GM12878 (cell line): ENCODE results near the gene EFNA2. TPM values are rescaled to one million over a fixed set of nuclear protein-coding genes. Genes with fewer than 3 reads are reported as not detected.

ENCODE experiments used
- ATAC-seq: fragments of 200-7000 bp; cut with Tn5 transposase; 3 replicates; pipeline ENCODE4 v1.9.1; 2020; ENCODE audit warnings: mild to moderate bottlenecking, moderate library complexity
- Bru-seq: library from RNA; stranded (reverse); fragments of 400-500 nt; gene quantifications from one replicate; lab custom pipeline; 2021; lab: Mats Ljungman, UMichigan
- BruChase-seq, 2 experiments: library from RNA; stranded (reverse); fragments of 400-500 nt; gene quantifications; one replicate each; lab custom pipeline; 2021; lab: Mats Ljungman, UMichigan
- BruUV-seq: library from RNA; stranded (reverse); fragments of 400-500 nt; replicated peaks from 2 replicates; lab custom pipeline; 2021; lab: Mats Ljungman, UMichigan
- CTCF ChIA-PET: fragments of 300-600 bp; sonication (Branson Sonifier 250); formaldehyde crosslinking; extraction: SDS; loops from one replicate; lab custom pipeline; 2021; ENCODE audit warnings: inconsistent platforms; lab: Yijun Ruan, JAX
- POLR2A ChIA-PET: fragments of 350-600 bp; formaldehyde crosslinking; extraction: SDS; loops from one replicate; lab custom pipeline; 2021; ENCODE audit warnings: inconsistent platforms; lab: Charles Lee
- RAD21 ChIA-PET: fragments of 300-600 bp; sonication (Branson Sonifier 250); formaldehyde crosslinking; loops from one replicate; lab custom pipeline; 2023; ENCODE audit warnings: antibody characterized with exemption; ENCODE audit not compliant: unreplicated experiment; lab: Charles Lee
- SMC1A ChIA-PET: fragments of 300-600 bp; sonication (Branson Sonifier 250); formaldehyde crosslinking; loops from one replicate; lab custom pipeline; 2023; ENCODE audit not compliant: unreplicated experiment, uncharacterized antibody; lab: Charles Lee
- DNase-seq: peaks from one replicate; pipeline ENCODE4 v3.0.0-alpha.2; 2011; ENCODE audit warnings: low read depth, low spot score
- FAIRE-seq: peaks from 3 replicates; lab custom pipeline; 2011; peaks lifted over from hg19 to GRCh38; lab: Jason Lieb, UNC
- H2AFZ ChIP-seq: 2 replicates; pipeline ENCODE4 v1.6.0; 2011; ENCODE audit warnings: low read depth, low read length, control low read depth; ENCODE audit not compliant: control insufficient read depth
- H3K27ac ChIP-seq: 2 replicates; pipeline ENCODE4 v1.5.1; 2011; ENCODE audit warnings: control low read depth; ENCODE audit not compliant: control insufficient read depth, insufficient read depth
- H3K27me3 ChIP-seq, 2 experiments: replicated peaks in 1 of 2; 2 replicates each; pipeline versions ENCODE4 v1.6.0 to v1.6.1; 2011; ENCODE audit warnings: low read length in 1 of 2; ENCODE audit not compliant: control insufficient read depth in 2 of 2, insufficient read depth in 2 of 2
- H3K36me3 ChIP-seq, 2 experiments: 2 replicates each; pipeline ENCODE4 v1.5.1; 2011; ENCODE audit warnings: low read length in 1 of 2; ENCODE audit not compliant: control insufficient read depth in 2 of 2, insufficient read depth in 2 of 2
- H3K4me1 ChIP-seq: 2 replicates; pipeline ENCODE4 v1.6.1; 2011; ENCODE audit warnings: mild to moderate bottlenecking, low read length, moderate library complexity, mixed read lengths; ENCODE audit not compliant: control insufficient read depth, insufficient read depth
- H3K4me2 ChIP-seq: 2 replicates; pipeline ENCODE4 v1.6.0; 2011; ENCODE audit warnings: control low read depth; ENCODE audit not compliant: control insufficient read depth, insufficient read depth
- H3K4me3 ChIP-seq: fragments of 200-600 bp; sonication (generic); 2 replicates; pipeline ENCODE4 v1.5.1; 2016
- H3K79me2 ChIP-seq: 2 replicates; pipeline ENCODE4 v1.6.0; 2011; ENCODE audit warnings: low read length; ENCODE audit not compliant: control insufficient read depth, insufficient read depth
- H3K9ac ChIP-seq: 2 replicates; pipeline ENCODE4 v1.8.0; 2011; ENCODE audit warnings: low read length, control low read depth, mixed read lengths; ENCODE audit not compliant: control insufficient read depth, insufficient read depth
- H3K9me3 ChIP-seq: replicated peaks from 3 replicates; pipeline ENCODE4 v1.5.1; 2011; ENCODE audit warnings: mild to moderate bottlenecking, low read length; ENCODE audit not compliant: control insufficient read depth, insufficient read depth
- H4K20me1 ChIP-seq: 2 replicates; pipeline ENCODE4 v1.6.0; 2011; ENCODE audit not compliant: control insufficient read depth, insufficient read depth
- BACH1 ChIP-seq: fragments of 450-650 bp; IDR thresholded peaks from 2 replicates; pipeline ENCODE4 v1.6.1; 2017; ENCODE audit warnings: mild to moderate bottlenecking, borderline replicate concordance
- DPF2 ChIP-seq: fragments of 450-650 bp; IDR thresholded peaks from 2 replicates; pipeline ENCODE4 v1.6.1; 2017; ENCODE audit warnings: mild to moderate bottlenecking
- ESRRA ChIP-seq: IDR thresholded peaks from 2 replicates; pipeline ENCODE4 v1.6.1; 2012; ENCODE audit warnings: mild to moderate bottlenecking, low read length, improper control_type of control experiment
- EZH2 ChIP-seq: IDR thresholded peaks from 2 replicates; pipeline ENCODE4 v1.6.1; 2012; ENCODE audit warnings: low read depth, mild to moderate bottlenecking, control low read depth, inconsistent platforms, low read length, borderline replicate concordance; ENCODE audit not compliant: control insufficient read depth
- FOXM1 ChIP-seq: IDR thresholded peaks from 2 replicates; pipeline ENCODE4 v1.6.1; 2012; ENCODE audit warnings: low read depth, mild to moderate bottlenecking, inconsistent platforms, low read length, moderate library complexity
- HCFC1 ChIP-seq: fragments of 150-350 bp; IDR thresholded peaks from 2 replicates; pipeline ENCODE4 v1.6.1; 2014; ENCODE audit warnings: low read length
- IKZF2 ChIP-seq, 2 experiments: fragments of 450-650 bp; IDR thresholded peaks; 2 replicates each; pipeline ENCODE4 v1.6.1; 2017; ENCODE audit warnings: mild to moderate bottlenecking in 2 of 2, moderate library complexity in 2 of 2
- MTA2 ChIP-seq: fragments of 450-650 bp; IDR thresholded peaks from 2 replicates; pipeline ENCODE4 v1.6.1; 2016; ENCODE audit warnings: low read depth, mild to moderate bottlenecking, moderate library complexity
- NFYA ChIP-seq: IDR thresholded peaks from 2 replicates; pipeline ENCODE4 v1.6.1; 2011; ENCODE audit warnings: low read depth, mild to moderate bottlenecking, low read length, improper control_type of control experiment, borderline replicate concordance
- SMAD1 ChIP-seq: fragments of 450-650 bp; IDR thresholded peaks from 2 replicates; pipeline ENCODE4 v1.6.1; 2018; ENCODE audit warnings: mild to moderate bottlenecking, low read depth; ENCODE audit not compliant: partially characterized antibody
- SMARCA5 ChIP-seq: fragments of 450-650 bp; IDR thresholded peaks from 2 replicates; pipeline ENCODE4 v1.6.1; 2017; ENCODE audit warnings: mild to moderate bottlenecking
- SUPT20H ChIP-seq: IDR thresholded peaks from 2 replicates; pipeline ENCODE4 v1.6.1; 2011; ENCODE audit warnings: low read depth, mild to moderate bottlenecking, low read length, moderate library complexity, borderline replicate concordance; ENCODE audit not compliant: control insufficient read depth
- WGBS: methylation state at CpG from one replicate; pipeline ENCODE4 v1.1.6; 2016; ENCODE audit warnings: low lambda C conversion rate; ENCODE audit not compliant: insufficient replicate concordance, insufficient coverage; ENCODE audit errors: missing lambda C conversion rate; 5-methylcytosine and 5-hydroxymethylcytosine counted together
- in situ Hi-C: fragments of 300-500 bp; cut with MboI; formaldehyde crosslinking; loops from 9 replicates; pipeline ENCODE4 v1.14.3; 2018; ENCODE audit warnings: mixed read lengths
- intact Hi-C: fragments of 100-400 bp; cut with micrococcal nuclease; formaldehyde crosslinking; loops from one replicate; pipeline ENCODE4 v1.14.2; 2022; ENCODE audit not compliant: unreplicated experiment
- long read RNA-seq, 2 experiments: library from polyadenylated mRNA; unstranded; transcript quantifications; one replicate each; pipeline ENCODE4 v2.0.0, GENCODE V29; 2019 to 2020
- polyA minus RNA-seq, 3 experiments: library from RNA; depleted of rRNA, polyadenylated mRNA; stranded (reverse); fragments of >200 nt; gene quantifications; 2 replicates each; pipeline ENCODE4 v1.2.3, GENCODE V29; 2011
- polyA plus RNA-seq, 11 experiments: library from polyadenylated mRNA; depleted of rRNA in 4 of 11; unstranded in 6 of 11; stranded (reverse) in 5 of 11; fragments of >200 nt; fragmentation: Nextera tagmentation in 4 of 11; fragmentation: Illumina TruSeq in 1 of 11; extraction: Ambion mirVana in 4 of 11; extraction: Trizol in 1 of 11; gene quantifications; 1 replicate in 1 of 11; 2 replicates in 10 of 11; pipeline versions ENCODE4 v1.2.1 to v1.2.3, GENCODE V29; 2011 to 2016; ENCODE audit warnings: inconsistent platforms in 2 of 11, missing spikeins in 2 of 11, low read depth in 1 of 11
- total RNA-seq, 4 experiments: library from RNA; depleted of rRNA in 3 of 4; stranded (reverse); fragments of >200 nt in 3 of 4; fragmentation: Illumina TruSeq in 1 of 4; extraction: Trizol in 1 of 4; gene quantifications; 2 replicates each; pipeline versions ENCODE4 v1.2.1 to v1.2.3, GENCODE V29; 2013 to 2021
- TF ChIP-seq, protein P1 (sequence below): IDR thresholded peaks from 2 replicates; pipeline ENCODE4 v1.6.1; 2012; ENCODE audit warnings: low read length, inconsistent platforms

Gene EFNA2
- not detected in 2 replicates for total RNA-seq (2013; cell fraction: nucleolus; rRNA removed)
- total RNA-seq (2014; rRNA removed) (not detected in 2 replicates), total RNA-seq (2014; rRNA removed; fragmentation: Illumina TruSeq; extraction: Trizol) (not detected in 2 replicates), total RNA-seq (2021) (not detected in 2 replicates), polyA plus RNA-seq (2011; rRNA removed) (not detected in 2 replicates), polyA plus RNA-seq (2014; fragmentation: Illumina TruSeq; extraction: Trizol) (not detected in 2 replicates), polyA plus RNA-seq (2014; fragmentation: Nextera tagmentation; extraction: Ambion mirVana) (not detected), polyA plus RNA-seq (2014; rRNA removed) (not detected in 2 replicates), polyA plus RNA-seq (2016; fragmentation: Nextera tagmentation; extraction: Ambion mirVana) (not detected), polyA minus RNA-seq (2011; rRNA and poly(A)+ RNA removed) (not detected in 2 replicates), Bru-seq, nascent RNA (not detected), BruChase-seq, experiment 1, labeled RNA remaining after a 6-hour chase (percentile 13 among the genes with signal in this experiment), BruChase-seq, experiment 2, labeled RNA remaining after a 2-hour chase (percentile 6 among the genes with signal in this experiment)
- polyA plus RNA-seq (2011; ENCODE audit: low read depth) = not detected
- not detected in 2 replicates for polyA plus RNA-seq (2011; cell fraction: cytosol; rRNA removed)
- polyA plus RNA-seq (2011; cell fraction: nucleus; rRNA removed) = not detected in 2 replicates
- polyA plus RNA-seq (2012) = not detected in 2 replicates
- not detected in 2 replicates for polyA minus RNA-seq (2011; cell fraction: cytosol; rRNA and poly(A)+ RNA removed)
- polyA minus RNA-seq (2011; cell fraction: nucleus; rRNA and poly(A)+ RNA removed) = not detected in 2 replicates
- long read RNA-seq, experiment 1 = 0 reads
- long read RNA-seq, experiment 2 = 0 reads

DNA sequence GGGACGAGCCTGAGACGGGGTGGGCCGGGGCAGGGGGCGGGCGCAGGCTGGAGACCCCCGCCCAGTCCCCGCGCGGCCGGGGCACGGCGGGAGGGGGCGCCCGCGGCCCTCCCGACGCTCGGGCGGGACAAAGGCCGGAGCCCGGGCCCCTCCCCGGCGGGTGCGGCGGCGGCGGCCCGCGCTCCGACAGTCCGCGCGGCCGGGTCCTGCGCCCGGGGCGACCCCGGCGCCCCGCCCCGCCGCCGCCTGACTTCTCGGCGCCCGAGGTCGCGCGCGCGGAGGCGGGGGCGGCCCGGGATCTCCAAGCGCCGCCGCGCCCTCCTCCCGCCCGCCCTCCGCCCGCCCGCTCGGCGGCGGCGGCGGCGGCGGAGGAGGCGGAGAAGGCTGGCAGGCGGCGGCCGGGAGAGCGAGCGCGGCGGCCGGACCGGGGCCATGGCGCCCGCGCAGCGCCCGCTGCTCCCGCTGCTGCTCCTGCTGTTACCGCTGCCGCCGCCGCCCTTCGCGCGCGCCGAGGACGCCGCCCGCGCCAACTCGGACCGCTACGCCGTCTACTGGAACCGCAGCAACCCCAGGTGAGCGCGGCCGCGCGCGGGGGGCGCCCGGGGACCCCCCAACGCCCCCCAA is at the start of gene EFNA2:
Gene EFNA2 (plus strand): TSS at position 137 of the 624 bp plus-strand sequence. CDS start 296 bp downstream, at position 433.
- DNase-seq (no peak), FAIRE-seq (no peak), ATAC-seq (no peak)
- RAD21 ChIA-PET = no interaction called here
- CTCF ChIA-PET = no interaction called here
- Histone ChIP-seq H3K9ac (no peak within 1 kb of the TSS), H2AFZ (no peak within 1 kb of the TSS), H3K4me1 (no peaks in the 10 kb centered on the region), H3K36me3 (no peaks in the 10 kb centered on the region; a peak in 1 of 4 replicates), H3K27me3 (peaks cover 7 to 8% of the 10 kb centered on the region in 2 experiments; a peak in 3 of 4 replicates), H3K4me3 (no peak within 1 kb of the TSS), H4K20me1 (no peaks in the 10 kb centered on the region), H3K9me3 (no peaks in the 10 kb centered on the region), H3K27ac (no peak within 1 kb of the TSS), H3K4me2 (no peak within 1 kb of the TSS), H3K79me2 (no peaks in the 10 kb centered on the region)
- BruUV-seq = no TSS peak
- intact Hi-C loops (no loop called here), in situ Hi-C loops (no loop called here)
- no peak for TF ChIP-seq SMARCA5
- SMC1A ChIA-PET = interaction anchor here (0.9 kb wide), 1 partner anchor 53 kb away, joined by 3 read pairs; no protein-coding TSS in a partner anchor
- POLR2A ChIA-PET = no interaction called here
- 0% methylated on average over 7 of the region's 113 CpGs for WGBS

DNA sequence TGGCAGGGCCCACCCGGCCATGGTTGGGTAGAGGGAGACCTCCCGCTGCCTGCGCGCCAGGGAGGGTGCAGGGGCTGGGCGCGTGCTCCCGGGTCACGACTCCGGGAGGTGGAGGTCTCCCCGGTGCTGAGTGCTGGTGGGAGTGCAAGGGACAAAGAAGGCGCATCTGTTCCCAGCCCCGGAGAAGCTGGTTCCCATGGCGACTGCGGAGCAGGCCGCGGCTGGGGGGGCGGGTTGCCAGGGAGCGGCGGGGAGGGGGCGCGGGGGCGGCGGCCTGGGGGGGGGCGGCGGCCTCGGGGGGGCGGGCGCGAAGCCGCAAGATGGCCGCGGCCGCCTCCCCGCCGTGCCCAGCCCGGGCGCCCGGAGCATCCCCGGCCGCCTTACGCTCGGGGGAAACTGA is 49.1 kb upstream of the EFNA2 start:
- FAIRE-seq = no peak
- H3K9ac ChIP-seq = no peak overlapping the region
- H3K27me3 ChIP-seq = peaks cover 0 to 10% of the 10 kb centered on the region in 2 experiments; a peak in 3 of 4 replicates

More for the DNA sequence above, 49.1 kb upstream of the EFNA2 start:
- Histone ChIP-seq H3K36me3 (no peaks in the 10 kb centered on the region), H3K4me3 (no peak overlapping the region), H3K4me2 (0 out of 2 replicates have a peak overlapping the region, but pooled peaks have one; percentile 15), H3K4me1 (peaks cover 8% of the 10 kb centered on the region; the same call in 1 of the 2 replicates), H3K79me2 (no peaks in the 10 kb centered on the region), H3K9me3 (no peaks in the 10 kb centered on the region; the same call in 2 of the 3 replicates), H4K20me1 (no peaks in the 10 kb centered on the region), H3K27ac (no peak overlapping the region), H2AFZ (no peak overlapping the region)
- no TSS peak for BruUV-seq
- no peak for TF ChIP-seq NFYA
- TF ChIP-seq EZH2 = no peak
- TF ChIP-seq SUPT20H = no peak
- TF ChIP-seq IKZF2 (IDR thresholded peaks at IDR 0.05) = no peak
- TF ChIP-seq HCFC1 = no peak
- no peak for TF ChIP-seq DPF2
- TF ChIP-seq BACH1 = no peak
- TF ChIP-seq ESRRA = no peak
- TF ChIP-seq, protein P1, sequence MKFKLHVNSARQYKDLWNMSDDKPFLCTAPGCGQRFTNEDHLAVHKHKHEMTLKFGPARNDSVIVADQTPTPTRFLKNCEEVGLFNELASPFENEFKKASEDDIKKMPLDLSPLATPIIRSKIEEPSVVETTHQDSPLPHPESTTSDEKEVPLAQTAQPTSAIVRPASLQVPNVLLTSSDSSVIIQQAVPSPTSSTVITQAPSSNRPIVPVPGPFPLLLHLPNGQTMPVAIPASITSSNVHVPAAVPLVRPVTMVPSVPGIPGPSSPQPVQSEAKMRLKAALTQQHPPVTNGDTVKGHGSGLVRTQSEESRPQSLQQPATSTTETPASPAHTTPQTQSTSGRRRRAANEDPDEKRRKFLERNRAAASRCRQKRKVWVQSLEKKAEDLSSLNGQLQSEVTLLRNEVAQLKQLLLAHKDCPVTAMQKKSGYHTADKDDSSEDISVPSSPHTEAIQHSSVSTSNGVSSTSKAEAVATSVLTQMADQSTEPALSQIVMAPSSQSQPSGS = no peak
- TF ChIP-seq FOXM1 = no peak
- no peak for TF ChIP-seq SMAD1
- TF ChIP-seq MTA2 = no peak
- ATAC-seq (no peak), DNase-seq (no peak)
- WGBS = 5% methylated on average over 12 of the region's 42 CpGs
- POLR2A ChIA-PET = interaction anchor here (0.6 kb wide), 1 partner anchor 150 kb away, joined by 3 read pairs; no protein-coding TSS in a partner anchor
- in situ Hi-C loops = no loop called here
- SMC1A ChIA-PET = no interaction called here
- CTCF ChIA-PET = no interaction called here
- intact Hi-C loops = no loop called here
- RAD21 ChIA-PET = interaction anchor here (0.6 kb wide), 1 partner anchor 123 kb away, joined by 3 read pairs; no protein-coding TSS in a partner anchor
